CD4-positive, alpha-beta T cell treated with Interleukin-1 beta for 1 hour (primary cell): ENCODE results near the gene MCTP2.

ENCODE experiments used
- DNase-seq, 2 donors: peaks; one replicate each; pipeline ENCODE4 v3.0.0-alpha.2; 2020 to 2022

MCTP2 gene

GRCh38 chr15:94265982-94266381 is 34.6 kb downstream of the MCTP2 start:
- no peak for DNase-seq

DNA sequence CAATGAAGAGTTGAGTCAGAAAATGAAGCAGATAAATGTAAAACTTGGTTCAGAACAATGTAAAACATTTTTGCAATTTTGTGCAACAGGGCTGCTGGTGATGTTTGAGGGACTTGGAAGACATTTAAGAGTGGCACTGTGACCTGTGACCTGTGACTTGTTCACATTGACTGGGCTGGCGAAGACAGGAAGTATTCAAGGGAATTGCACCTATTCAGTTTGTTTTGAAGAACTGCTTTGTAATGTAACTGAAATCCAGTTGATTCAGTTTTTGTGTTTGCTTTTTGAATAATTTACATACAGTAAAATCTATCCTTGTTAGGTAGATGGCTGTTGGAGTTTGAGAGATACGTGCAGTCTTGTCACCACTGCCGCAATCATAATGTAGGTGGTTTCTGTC is 35.4 kb downstream of the MCTP2 start:
- no peak for DNase-seq

GRCh38 chr15:94269954-94270353 is 38.6 kb downstream of the MCTP2 start:
- DNase-seq = no peak

DNA sequence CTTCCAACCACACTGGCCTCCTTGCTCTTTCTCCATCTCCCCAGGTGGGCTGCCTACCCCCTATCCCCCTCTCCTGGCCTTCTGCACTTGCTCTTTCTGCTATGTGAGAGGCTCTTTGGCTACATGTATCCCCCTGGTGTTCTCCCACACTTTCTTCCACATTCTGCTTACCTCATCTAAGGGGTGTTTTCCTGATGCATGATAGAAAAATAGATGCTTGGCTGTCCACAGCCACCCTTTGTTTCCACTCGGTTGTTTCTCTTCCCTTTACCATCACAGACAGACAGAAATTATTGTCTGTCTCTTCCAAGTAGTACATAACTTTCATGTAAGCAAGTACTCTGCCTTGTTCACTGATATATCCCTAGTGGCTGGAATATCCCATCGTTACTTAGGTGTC is 39.2 kb downstream of the MCTP2 start:
- no peak for DNase-seq

- DNase-seq = peak; percentile 23 to 46
These were observed 41.0 kb downstream of the MCTP2 start for GRCh38 chr15:94272251-94272898.

GRCh38 chr15:94273826-94274225 is 42.5 kb downstream of the MCTP2 start:
- no peak for DNase-seq

DNA sequence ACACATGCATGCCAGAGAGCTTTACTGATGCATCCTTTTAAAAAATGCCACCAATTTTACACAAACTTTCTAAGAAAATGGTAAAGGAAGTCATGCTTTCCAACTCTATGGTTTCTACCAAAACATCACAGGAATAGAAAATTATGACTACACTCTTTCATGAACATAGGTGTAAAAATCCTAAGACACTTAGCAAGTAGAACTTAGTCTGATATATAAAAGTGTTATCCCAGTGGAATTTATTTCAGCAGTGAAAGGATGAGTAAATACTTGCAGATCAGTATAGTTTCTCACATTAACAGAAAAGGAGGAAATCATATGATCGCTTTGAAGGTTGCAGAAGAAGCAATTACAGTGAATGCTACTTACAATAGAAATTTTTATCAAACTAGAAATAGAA is 43.4 kb downstream of the MCTP2 start:
- DNase-seq = no peak

DNA sequence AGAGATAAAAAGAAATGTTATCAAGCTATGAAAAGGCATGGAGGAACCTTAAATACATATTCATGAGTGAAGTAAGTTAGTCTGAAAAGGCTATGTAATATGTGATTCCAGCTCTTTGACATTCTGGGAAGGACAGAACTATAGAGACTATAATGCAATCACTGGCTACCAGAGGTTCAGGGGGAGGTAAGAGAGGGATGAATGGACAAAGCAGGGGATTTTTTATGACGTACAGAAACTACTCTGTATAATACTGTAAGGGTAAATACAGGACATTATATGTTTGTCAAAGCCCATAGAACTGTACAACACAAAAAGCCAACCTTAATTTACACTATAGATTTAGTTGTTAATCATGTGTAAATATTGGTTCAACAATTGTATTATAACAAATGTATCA is 46.1 kb downstream of the MCTP2 start:
- DNase-seq = no peak

DNA sequence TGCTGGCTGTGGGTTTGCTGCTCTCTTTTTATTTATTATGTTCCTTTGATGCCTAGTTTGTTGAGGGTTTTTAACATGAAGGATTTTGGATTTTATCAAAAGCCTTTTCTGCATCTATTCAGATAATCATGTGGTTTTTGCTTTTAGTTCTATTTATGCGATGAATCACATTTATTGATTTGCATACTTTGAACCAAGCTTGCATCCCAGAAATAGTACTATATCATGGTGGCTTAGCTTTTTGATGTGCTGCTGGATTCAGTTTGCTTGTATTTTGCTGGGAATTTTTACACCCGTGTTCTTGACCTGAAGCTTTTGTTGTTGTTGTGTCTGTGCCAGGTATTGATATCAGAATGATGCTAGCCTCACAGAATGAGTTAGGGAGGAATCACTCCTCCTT is 48.4 kb downstream of the MCTP2 start:
- DNase-seq = no peak

GRCh38 chr15:94280301-94280700 is 48.9 kb downstream of the MCTP2 start:
- DNase-seq = no peak

DNA sequence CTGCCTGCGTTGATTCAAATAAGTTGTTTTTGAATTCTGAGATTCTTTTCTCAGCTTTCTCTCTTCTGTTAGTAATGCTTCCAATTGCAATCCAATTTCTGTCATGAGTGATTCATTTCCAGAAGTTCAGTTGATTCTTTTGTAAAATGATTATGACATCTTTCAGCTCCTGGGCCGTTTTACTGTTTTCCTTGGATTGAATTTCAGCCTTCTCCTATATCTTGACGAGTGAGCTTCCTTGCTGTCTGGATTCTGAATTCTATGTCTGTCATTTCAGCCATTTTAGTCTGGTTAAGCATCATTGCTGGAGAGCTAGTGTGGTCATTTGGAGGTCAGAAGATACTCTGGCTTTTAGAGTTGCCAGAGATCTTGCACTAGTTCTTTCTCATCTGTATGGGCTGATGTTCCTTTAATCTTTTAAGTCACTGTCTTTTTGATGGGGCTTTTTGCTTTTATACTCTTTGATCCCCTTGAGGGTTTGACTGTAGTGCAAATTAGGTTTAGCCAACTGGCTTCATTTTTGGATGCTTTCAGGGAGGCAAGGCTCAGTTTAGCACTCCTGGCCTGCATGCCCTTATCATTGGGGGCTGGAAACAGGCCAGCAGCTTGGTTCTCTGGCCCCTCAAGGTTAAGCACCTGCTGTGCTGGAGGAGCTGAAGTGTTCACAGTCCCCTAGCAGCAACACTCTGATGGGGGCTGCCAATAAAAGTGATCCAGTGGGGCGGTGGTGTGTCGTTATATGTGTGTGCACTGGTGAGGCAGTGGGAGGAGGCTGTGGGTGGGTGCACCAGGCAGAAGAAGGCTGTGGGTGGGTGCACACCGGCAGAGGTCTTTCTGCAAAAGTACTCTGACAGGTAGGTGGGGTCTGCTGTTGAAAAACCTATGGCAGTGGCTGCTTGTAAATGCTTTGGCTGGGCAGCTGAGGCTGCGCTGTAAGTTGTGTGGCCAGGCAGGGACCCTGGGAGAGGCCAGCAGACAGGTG is 51.2 kb downstream of the MCTP2 start:
- no peak for DNase-seq

- no peak for DNase-seq
These were observed 55.2 kb downstream of the MCTP2 start for GRCh38 chr15:94286583-94286982.

GRCh38 chr15:94287794-94288246 is 56.5 kb downstream of the MCTP2 start:
- peak; percentile 58 to 81 for DNase-seq

GRCh38 chr15:94290730-94291129 is 59.4 kb downstream of the MCTP2 start:
- DNase-seq = no peak

DNA sequence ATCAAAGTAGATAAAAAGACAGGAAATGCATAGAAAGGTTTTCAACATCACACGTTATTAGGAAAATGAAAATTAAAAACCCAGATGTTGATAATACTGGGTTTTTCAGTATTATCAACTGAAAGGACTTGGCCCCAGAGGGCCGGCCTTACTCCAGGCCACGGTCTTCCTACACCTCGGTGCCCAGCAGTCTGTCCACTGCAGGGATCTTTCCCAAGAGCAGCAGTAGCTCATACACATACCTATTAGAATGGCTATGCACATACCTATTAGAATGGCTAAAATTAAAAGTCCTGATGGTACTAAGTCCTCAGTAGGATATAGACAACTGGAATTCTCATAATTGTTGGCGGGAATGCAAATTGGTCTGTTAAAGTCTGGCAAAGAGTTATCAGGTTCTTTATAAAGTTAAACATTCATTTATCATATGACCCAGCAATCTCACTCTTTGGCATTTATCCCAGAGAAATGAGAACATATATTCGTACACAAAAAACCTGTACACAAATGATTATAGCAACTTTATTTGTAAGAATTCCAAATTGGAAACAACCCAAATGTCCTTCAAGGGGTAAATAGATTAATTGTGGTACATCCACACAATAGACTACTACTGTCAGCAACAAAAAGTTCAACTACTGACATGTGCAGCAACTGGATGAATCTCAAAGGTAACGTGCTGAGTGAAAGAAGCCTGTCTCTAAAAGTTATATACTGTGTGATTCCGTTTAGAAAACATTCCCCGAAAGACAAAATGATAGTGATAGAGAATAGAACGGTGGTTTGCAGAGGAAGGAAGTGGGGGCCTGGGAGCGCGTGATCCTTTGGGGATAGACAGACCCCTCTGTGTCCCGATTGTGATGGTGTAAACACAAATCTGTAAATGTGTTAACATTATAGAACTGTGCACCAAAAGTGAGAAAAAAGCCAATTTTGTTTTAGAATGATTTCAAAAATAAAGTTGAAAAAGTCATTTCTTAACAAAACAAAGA is 62.3 kb downstream of the MCTP2 start:
- DNase-seq = no peak

- no peak for DNase-seq
These were observed 63.2 kb downstream of the MCTP2 start for GRCh38 chr15:94294556-94294955.

GRCh38 chr15:94295275-94295674 is 63.9 kb downstream of the MCTP2 start:
- no peak for DNase-seq

GRCh38 chr15:94296717-94297116 is 65.4 kb downstream of the MCTP2 start:
- no peak for DNase-seq

DNA sequence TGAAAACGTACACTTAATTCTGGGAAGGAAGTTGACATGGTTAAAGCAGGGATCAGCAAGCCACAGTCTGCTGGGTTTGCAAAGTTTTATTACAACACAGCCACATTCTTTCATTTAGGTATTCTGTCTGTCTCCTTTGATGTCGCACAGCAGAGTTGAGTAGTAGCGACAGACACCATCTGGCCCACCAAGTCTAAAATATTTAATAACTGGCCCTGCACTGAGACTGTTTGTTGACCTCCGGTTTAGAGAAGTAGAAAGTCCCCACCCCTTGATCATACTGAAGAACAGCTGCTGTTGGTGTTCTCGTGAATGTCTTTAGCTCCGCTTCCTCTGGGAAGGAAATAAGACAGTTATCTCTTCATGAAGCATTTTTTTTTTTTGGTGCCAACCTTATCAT is 66.2 kb downstream of the MCTP2 start:
- peak in 1 of 2 donors; percentile 10 for DNase-seq

- DNase-seq = no peak
These were observed 67.0 kb downstream of the MCTP2 start for GRCh38 chr15:94298364-94298763.

- DNase-seq = no peak
These were observed 69.3 kb downstream of the MCTP2 start for GRCh38 chr15:94300612-94301011.

GRCh38 chr15:94305133-94305532 is 73.8 kb downstream of the MCTP2 start:
- DNase-seq = peak; percentile 33 to 53
